ENCODE measurements around the gene TMTC2.

Gene TMTC2

GRCh38 chr12:83123039-83123438, 436.3 kb downstream of the TMTC2 start:
- no peak for DNase-seq (ENCODE audit: low spot score)
- H3K27ac ChIP-seq: no peak overlapping the region
- H3K4me3 ChIP-seq: no peak overlapping the region
- no peak for TF ChIP-seq CTCF (IDR thresholded peaks at IDR 0.05)

- Histone ChIP-seq H3K27ac (no peak overlapping the region), H3K4me3 (no peak overlapping the region)
- TF ChIP-seq CTCF (IDR thresholded peaks at IDR 0.05): no peak
- DNase-seq (ENCODE audit: low spot score): no peak
Observed at GRCh38 chr12:83128540-83128939, 441.8 kb downstream of the TMTC2 start.

- no peak for DNase-seq (ENCODE audit: low spot score)
- Histone ChIP-seq H3K4me3 (no peak overlapping the region), H3K27ac (no peak overlapping the region)
- TF ChIP-seq CTCF (IDR thresholded peaks at IDR 0.05): no peak
Observed at GRCh38 chr12:83130178-83130577, 443.5 kb downstream of the TMTC2 start.

- no peak overlapping the region for H3K27ac ChIP-seq
- H3K4me3 ChIP-seq: no peak overlapping the region
- no peak for TF ChIP-seq CTCF (IDR thresholded peaks at IDR 0.05)
- no peak for DNase-seq (ENCODE audit: low spot score)
Observed at GRCh38 chr12:83132360-83132759, 445.7 kb downstream of the TMTC2 start.

GRCh38 chr12:83136411-83136810, 449.7 kb downstream of the TMTC2 start:
- no peak for TF ChIP-seq CTCF (IDR thresholded peaks at IDR 0.05)
- Histone ChIP-seq H3K4me3 (no peak overlapping the region), H3K27ac (no peak overlapping the region)
- no peak for DNase-seq (ENCODE audit: low spot score)

- no peak for TF ChIP-seq CTCF (IDR thresholded peaks at IDR 0.05)
- H3K27ac ChIP-seq: no peak overlapping the region
- H3K4me3 ChIP-seq: no peak overlapping the region
- no peak for DNase-seq (ENCODE audit: low spot score)
Observed at GRCh38 chr12:83140135-83140534, 453.4 kb downstream of the TMTC2 start.

GRCh38 chr12:83141460-83141994, 454.8 kb downstream of the TMTC2 start:
- H3K27ac ChIP-seq: no peak overlapping the region
- no peak for TF ChIP-seq CTCF (IDR thresholded peaks at IDR 0.05)
- no peak overlapping the region for H3K4me3 ChIP-seq
- no peak for DNase-seq (ENCODE audit: low spot score)

Measured in coronary artery (tissue), 2 donors.